Measurements from ENCODE around the gene SLCO4C1.

The SLCO4C1 gene

DNA sequence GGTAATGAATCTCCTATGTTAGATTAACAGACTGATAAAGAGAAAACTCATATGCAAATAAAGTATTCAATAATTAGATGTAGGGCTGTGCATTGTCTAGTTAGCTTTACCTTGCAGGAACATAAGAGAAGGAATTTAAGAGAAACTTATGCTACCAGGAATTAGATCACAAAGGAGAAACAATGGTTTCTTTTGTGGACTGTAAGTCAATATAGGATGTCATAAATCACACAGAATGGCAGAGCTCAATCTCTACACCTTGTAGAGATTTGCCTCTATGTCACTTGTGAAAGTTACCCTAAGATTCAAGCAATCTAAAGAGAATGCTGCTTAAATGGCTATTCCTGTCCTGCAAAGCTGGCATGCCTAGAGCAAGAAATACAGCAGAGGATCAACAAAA lies 26.0 kb downstream of the SLCO4C1 start:
- no peak for DNase-seq

DNA sequence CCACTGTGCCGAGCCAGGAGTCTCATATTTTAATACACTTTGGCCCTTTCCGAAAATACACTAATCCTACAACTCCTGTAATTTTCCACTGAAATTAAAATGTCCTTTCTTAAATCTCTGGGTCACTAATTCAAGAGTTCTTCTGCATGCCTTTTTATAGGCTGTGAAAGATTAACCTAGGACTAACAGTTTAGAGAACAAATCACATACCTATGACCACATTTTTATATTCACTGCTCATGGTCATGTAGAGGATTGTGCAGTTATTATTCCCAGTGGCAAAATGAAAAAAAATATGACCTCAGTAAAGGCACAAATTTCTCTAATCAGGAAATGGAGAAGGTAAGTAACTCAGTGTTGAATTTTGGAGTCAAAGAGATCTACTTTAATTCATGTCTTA lies 33.4 kb downstream of the SLCO4C1 start:
- DNase-seq: no peak

DNA sequence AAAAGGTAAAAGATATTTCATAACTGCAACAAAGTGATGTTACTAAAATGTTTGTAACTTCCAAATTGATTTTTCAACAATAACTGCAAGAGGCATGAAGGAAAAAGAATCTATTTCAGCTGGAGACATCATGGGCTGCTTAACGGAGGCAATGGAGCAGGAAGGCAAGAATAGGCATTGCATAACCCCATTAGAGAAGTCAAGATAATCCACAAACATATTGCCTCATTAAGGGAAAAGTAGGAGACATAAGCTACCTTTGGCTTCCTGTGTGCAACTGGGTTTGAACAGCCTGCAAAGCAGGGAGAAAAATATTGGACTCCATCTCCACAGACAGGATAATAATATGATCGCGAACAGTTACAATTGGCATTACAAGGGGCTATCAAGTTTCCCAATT lies 46.7 kb downstream of the SLCO4C1 start:
- no peak for DNase-seq

DNA sequence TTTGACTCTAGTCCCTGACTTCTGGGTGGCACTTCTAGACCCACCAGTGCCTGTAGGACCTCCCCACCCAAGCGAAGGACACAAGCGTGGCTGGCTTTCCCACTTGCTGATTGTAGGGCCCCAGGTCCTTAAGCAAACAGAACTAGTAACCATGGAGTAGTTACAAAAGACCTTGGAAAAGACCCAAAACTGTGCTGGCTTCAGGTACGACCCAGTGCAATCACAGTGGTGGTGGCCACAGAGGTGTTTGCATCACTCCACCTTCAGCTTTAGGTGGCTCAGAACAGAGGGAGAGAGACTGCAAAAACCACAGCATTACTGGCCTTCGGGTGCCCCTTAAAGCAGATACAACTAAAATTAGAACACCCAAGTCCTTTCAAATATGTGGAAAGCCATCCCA lies 52.9 kb downstream of the SLCO4C1 start:
- DNase-seq: no peak

DNA sequence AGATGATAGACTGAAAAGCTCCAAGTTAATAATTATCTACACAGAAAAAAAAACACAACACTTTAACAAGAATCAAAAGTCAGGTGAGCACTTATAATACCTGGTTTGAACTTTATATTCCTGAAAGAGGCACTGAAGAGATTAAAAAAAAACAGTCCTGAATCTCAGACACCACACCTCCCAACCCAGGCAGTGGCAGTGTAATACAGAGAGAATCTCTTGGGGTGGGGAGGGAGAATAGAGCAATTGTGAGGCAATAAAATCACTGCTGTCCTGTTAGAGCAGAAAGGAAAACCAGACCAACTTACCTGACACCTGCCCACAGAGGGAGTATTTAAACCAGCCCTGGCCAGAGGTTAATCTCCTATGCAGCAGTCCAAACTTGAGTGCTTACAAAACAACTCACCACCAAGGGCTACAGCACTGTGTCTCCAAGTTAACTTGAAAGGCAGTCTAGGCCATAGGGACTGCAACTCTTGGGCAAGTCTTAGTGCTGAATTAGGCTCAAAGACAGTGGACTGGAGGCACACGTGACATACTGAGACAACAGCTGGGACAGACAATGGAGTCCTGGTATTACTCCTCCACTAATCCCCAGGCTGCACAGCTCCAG lies 54.2 kb downstream of the SLCO4C1 start:
- no peak for DNase-seq

DNA sequence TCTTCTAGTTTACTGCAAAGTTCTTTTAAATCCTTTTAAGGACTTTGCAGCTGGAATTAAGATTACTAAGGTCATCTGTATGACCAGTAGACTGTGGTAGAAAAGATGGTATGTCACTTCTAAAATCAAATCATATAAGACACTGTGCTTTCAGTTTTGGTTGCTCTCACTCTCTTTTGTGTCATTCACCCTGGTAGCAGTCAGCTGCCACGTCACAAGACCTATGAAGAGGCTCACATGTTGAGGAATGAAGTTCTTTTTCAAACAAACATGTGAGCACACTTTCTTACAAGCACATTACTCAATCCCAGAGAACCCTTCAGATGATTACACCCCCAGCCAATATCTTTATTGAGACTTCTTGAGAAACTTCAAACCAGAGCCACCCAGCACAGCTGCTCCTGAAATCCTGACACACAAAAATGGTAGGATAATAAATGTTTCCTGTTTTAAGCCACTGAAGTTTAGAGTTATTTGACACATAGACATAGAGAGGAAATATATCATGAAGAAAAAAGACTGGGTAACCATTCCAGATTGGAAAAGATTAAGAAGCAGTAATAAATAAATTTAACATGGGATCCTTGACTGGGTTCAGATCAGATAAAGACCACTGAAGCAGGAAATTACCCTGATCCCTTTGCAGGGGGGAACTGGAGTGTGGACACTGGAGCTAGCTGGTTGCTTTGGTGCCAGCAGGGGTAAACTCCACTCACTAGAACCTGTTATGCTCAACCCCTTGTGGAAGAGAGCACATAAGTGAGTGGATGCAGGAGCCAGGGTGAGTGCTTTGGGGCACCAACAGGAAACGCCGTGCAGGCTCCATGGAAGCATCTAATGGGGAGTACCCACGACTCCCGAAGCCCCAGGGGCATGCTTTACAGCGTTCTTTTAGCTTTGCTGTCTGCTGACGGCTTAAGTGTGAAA lies 64.1 kb downstream of the SLCO4C1 start:
- no peak for DNase-seq

DNA sequence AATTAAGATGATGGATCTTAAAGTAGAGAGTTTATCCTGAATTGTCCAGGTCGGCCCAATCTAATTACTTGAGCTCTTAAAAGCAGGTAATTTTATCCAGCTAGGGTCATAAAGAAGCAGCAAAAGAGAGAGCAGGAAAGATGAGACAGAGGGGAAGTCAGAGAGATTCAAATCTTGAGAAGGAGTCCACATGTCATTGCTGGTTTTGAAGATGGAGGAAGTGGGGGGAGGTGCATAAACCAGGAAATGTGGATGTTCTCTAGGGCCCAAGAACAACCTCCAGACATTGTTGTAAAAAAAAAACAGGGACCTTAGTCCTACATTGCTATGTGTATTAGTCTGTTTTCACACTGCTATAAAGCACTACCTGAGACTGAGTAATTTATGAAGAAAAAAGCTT lies 66.4 kb downstream of the SLCO4C1 start:
- DNase-seq: no peak

DNA sequence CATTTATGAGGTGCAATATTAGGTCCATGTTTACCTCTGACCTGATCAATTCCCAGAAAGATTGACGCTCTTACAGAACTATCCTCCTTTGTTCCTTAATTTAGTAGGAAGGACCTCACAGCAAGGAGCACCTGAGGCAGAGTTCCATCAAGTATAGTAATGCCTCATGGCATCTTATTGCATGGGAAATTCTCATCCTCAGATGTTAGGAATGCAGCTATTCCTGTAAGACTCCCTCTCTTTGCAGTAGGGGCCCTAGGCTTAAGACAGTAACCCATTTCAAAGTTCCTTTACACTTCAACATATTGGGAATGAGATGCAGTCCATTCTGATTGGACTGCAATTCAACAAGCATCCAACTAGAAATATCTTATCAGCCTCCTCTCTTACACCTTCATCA lies 69.8 kb downstream of the SLCO4C1 start:
- no peak for DNase-seq

DNA sequence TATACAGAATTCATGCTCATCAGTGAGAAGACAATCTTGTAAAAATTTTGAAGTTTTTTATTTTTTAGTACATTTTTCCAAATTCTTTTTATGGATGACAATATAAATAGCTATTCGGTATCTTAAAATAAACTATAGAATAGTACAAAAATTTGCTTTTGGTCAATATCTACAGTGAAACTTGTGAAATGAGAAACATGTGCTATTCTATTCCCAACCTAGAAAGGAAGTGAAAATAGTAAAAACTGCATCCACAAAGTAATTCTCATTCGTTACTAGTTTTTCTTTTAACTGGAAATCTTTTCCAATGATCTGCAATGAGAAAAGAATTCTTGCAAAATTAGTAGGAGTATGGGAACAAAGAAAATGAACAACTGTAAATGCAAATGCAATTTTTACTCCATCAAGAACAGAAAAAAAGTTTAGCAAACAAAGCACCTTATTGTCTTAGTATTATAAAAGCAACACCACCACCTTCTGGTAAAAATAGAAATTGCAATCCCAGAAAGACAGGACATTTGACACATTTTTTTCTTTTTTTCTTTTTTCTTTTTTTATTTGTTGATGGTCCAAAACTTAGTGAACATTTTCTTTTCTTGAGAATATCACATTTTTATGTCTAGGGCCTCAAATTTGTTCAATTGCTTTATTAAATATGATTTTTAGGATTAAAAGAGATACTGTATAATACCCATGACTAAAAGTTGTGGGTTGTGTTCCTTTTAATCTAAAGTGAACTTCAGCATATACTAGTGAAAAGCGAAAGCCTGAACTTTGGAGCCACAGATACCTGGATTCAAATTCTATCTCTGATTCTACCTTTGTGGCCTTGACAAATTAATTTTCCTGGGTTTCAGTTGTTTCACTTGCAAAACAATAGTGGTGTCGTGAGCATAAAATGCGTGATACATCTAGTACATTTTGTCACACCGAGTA lies 72.3 kb downstream of the SLCO4C1 start:
- DNase-seq: no peak

DNA sequence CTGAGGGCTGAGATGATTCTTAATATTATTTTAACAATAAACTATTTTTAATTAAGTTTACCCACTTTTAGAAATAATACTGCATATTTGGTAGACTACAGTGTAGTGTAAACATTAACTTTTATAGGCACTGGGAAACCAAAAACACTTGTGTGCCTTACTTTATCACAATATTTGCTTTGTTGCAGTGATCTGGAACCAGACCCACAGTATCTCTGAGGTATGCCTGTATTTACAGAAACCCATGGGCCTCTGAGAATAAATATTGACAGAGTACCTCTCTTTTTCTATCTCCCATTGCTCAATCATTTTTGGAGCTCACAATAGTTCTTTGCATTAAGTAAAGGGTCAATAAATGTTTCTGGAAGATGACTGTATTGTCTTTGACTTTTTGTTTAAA lies 73.3 kb downstream of the SLCO4C1 start:
- no peak for DNase-seq

DNA sequence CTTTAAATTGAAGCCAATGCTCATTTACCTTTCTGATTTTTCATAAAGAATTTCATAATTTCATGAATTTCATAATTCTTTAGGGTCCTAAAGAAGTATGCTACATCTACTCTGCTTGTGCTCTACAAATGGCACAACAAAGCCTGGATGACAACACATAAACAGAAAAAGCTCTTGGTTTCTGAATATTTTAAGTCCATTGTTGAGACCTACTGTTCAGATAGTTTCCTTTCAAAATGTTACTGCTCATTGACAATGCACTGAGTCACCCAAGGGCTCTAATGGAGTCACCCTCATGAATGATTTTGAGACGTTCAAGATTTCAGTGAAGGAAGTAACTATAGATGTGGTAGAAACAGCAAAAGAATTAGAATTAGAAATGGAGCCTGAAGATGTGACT lies 74.1 kb downstream of the SLCO4C1 start:
- DNase-seq: no peak

DNA sequence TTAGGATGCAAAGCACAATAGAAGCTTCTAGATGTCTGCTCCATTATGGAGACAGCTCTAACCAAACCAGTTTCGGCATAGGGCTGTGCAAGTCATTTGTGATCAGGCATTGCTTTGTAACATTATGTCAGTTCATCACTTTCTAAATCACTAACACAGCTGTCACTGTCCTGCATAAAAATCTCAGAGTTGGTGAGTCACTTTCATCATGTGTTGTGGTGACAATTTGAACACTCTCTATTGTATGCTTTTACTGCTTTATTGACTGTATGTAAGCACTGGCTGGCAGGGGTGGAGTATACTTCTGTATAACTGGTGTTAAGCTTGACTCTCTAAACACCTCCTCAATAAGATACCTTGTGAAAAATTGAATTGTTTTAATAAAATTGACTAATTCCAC lies 77.9 kb downstream of the SLCO4C1 start:
- no peak for DNase-seq

DNA sequence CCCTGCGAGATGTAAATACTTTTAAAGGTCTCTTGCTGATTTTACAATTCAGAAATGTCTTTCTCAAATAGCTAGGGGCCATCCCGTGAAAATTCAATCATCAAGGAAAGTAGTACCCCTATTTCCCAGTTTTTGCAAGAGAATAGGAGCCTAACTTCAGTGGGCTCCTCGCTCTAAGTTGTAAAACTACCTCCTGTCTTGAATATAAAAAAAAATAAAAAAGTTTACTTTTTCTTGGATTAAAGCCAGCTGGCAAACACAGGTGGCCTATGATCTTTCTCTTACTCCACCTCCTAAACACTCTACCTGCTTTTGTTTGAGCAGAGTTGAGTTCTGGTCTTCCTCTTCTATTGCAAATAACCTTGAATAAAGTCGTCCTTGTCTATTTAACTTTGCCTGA lies 79.4 kb downstream of the SLCO4C1 start:
- DNase-seq: no peak

DNA sequence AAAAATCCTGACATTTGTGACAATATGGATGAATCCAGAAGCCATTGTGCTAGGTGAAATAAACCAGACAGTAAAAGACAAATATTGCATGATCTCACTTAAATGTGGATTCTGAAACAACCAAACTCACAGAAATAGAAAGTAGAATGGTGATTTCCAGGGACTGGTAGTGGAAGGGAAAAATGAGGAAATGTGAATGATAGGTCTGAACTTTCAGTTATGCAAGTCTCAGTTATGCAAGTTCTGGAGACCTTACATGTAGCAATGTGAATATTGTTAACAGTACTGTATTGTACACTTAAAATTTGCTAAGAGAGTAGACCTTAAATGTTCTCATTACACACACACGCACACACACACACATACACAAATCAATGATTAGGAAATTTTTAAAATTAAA lies 84.9 kb downstream of the SLCO4C1 start:
- no peak for DNase-seq

DNA sequence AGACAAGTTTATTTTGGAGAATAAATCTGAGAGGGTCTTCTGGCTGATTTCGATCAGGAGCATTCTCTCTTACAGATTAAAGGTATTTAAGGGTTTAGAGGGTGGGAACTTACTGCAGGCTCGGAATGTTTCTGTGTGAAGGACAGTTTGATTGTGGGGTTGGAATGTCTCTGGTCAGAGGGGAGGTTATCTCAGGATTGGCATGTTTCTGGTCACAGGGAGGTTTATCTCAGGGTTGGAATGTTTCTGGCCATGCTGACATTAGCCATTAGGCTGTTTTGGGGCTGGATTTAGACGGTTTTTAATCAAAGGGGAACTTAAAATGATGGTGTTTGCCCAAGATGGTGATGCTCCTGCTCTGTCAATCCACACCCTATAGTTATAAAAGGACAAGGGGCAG lies 95.2 kb downstream of the SLCO4C1 start:
- DNase-seq: no peak

DNA sequence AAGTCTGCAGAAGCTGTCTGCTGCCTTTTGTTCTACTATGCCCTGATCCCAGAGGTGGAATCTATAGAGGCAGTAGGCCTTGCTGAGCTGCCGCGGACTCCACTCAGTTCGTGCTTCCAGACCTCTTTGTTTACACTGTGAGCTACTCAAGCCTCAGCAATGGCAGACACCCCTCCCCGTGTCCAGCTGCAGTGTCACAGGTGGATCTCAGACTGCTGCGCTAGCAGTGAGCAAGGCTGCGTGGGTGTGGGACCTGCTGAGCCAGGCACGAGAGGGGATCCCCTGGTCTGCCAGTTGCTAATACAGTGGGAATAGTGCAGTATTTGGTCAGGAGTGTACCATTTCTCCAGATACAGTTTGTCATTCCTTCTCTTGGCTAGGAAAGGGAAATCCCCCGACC lies 99.6 kb downstream of the SLCO4C1 start:
- no peak for DNase-seq
